ENCODE data around the gene TAF4. TPM values are rescaled to one million over a fixed set of nuclear protein-coding genes. Genes with fewer than 3 reads are reported as not detected.

Gene TAF4
- total RNA-seq, 4 donors from 2014 or later, result 6.2 to 37.6 (median 10.7) TPM

- no peak overlapping the region for H3K27ac ChIP-seq
- H3K4me3 ChIP-seq, result no peak overlapping the region
- TF ChIP-seq CTCF (IDR thresholded peaks at IDR 0.05) (no peak), POLR2A (IDR thresholded peaks at IDR 0.05) (no peak)
- intact Hi-C loops (cut with DNase I; ENCODE audit: low total_unique reads), result no loop called here
- peaks cover 0 to 6% of the 10 kb centered on the region in 2 donors for H3K4me1 ChIP-seq
- DNase-seq, result no peak
- no peaks in the 10 kb centered on the region for H3K9me3 ChIP-seq
- H3K36me3 ChIP-seq, result no peaks in the 10 kb centered on the region
- H3K27me3 ChIP-seq, result no peaks in the 10 kb centered on the region
Observed at GRCh38 chr20:62026564-62026856, 39.2 kb downstream of the TAF4 start.

GRCh38 chr20:62025832-62026563 lies 39.7 kb downstream of the TAF4 start:
- TF ChIP-seq POLR2A (IDR thresholded peaks at IDR 0.05) (no peak), CTCF (IDR thresholded peaks at IDR 0.05) (peak; percentile 39 to 68 (median 50))
- intact Hi-C loops (cut with DNase I; ENCODE audit: low total_unique reads), result no loop called here
- no peaks in the 10 kb centered on the region for H3K9me3 ChIP-seq

GRCh38 chr20:62025394-62025793 lies 40.3 kb downstream of the TAF4 start:
- H3K9me3 ChIP-seq, result no peaks in the 10 kb centered on the region
- H3K27ac ChIP-seq, result no peak overlapping the region
- TF ChIP-seq CTCF (IDR thresholded peaks at IDR 0.05) (no peak), POLR2A (IDR thresholded peaks at IDR 0.05) (no peak)
- no peak overlapping the region for H3K4me3 ChIP-seq
- H3K4me1 ChIP-seq, result peaks cover 0 to 6% of the 10 kb centered on the region in 2 donors
- no peak for DNase-seq
- H3K27me3 ChIP-seq, result no peaks in the 10 kb centered on the region
- no peaks in the 10 kb centered on the region for H3K36me3 ChIP-seq
- intact Hi-C loops (cut with DNase I; ENCODE audit: low total_unique reads), result no loop called here

More at GRCh38 chr20:62025832-62026563, 39.7 kb downstream of the TAF4 start:
- DNase-seq, result peak; percentile 29 to 43
- Histone ChIP-seq H3K27me3 (no peaks in the 10 kb centered on the region), H3K36me3 (no peaks in the 10 kb centered on the region), H3K4me1 (peaks cover 0 to 6% of the 10 kb centered on the region in 2 donors), H3K4me3 (no peak overlapping the region), H3K27ac (no peak overlapping the region)

- H3K27ac ChIP-seq, result no peak overlapping the region
- no peaks in the 10 kb centered on the region for H3K36me3 ChIP-seq
- no peak for DNase-seq
- no peaks in the 10 kb centered on the region for H3K9me3 ChIP-seq
- H3K4me1 ChIP-seq, result peaks cover 0 to 6% of the 10 kb centered on the region in 2 donors
- H3K27me3 ChIP-seq, result no peaks in the 10 kb centered on the region
- intact Hi-C loops (cut with DNase I; ENCODE audit: low total_unique reads), result no loop called here
- H3K4me3 ChIP-seq, result no peak overlapping the region
- no peak for TF ChIP-seq POLR2A (IDR thresholded peaks at IDR 0.05)
- TF ChIP-seq CTCF (IDR thresholded peaks at IDR 0.05), result no peak
Observed at GRCh38 chr20:62023935-62024334, 41.7 kb downstream of the TAF4 start.

- H3K9me3 ChIP-seq, result no peaks in the 10 kb centered on the region
- H3K27ac ChIP-seq, result no peak overlapping the region
- no peak for DNase-seq
- intact Hi-C loops (cut with DNase I; ENCODE audit: low total_unique reads), result no loop called here
- TF ChIP-seq POLR2A (IDR thresholded peaks at IDR 0.05), result no peak
- H3K27me3 ChIP-seq, result no peaks in the 10 kb centered on the region
- H3K4me3 ChIP-seq, result no peak overlapping the region
- peaks cover 0 to 6% of the 10 kb centered on the region in 2 donors for H3K4me1 ChIP-seq
- no peaks in the 10 kb centered on the region for H3K36me3 ChIP-seq
Observed at GRCh38 chr20:62022575-62023139, 43.0 kb downstream of the TAF4 start.
